ENCODE results near the gene MACROD2. TPM values are rescaled to one million over a fixed set of nuclear protein-coding genes. Genes with fewer than 3 reads are reported as not detected.

Gene MACROD2
- polyA plus RNA-seq, 2 of the 4 experiments (the other 2 are of a cell fraction): 0.96 to 1.3 TPM

DNA sequence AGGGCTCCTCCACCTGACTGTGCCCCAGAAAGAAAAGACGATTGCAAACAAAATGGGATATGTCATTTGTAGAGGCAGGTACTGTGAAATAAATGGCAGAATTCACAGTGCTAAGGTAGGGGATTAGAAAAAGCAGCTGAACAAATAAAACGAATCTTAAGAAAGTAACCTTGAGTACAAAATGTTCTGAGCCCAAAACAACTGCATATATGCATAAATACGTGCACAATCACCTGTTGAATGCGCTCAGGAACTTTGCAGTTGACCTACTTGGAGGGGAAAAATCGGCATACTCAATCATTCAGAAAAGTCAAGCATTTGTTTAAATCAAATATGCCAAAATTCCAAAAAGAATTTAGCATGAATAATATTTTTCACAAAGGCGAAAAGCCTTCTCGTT, 1114.2 kb downstream of the MACROD2 start:
- CTCF ChIA-PET: no interaction called here
- WGBS (ENCODE audit: missing lambda C conversion rate): 63% methylated on average over 7 of the region's 7 CpGs
- POLR2A ChIA-PET: no interaction called here
- Histone ChIP-seq H3K27ac (no peak overlapping the region), H3K4me3 (no peak overlapping the region), H3K4me1 (no peaks in the 10 kb centered on the region), H3K9me3 (no peaks in the 10 kb centered on the region), H3K4me2 (no peak overlapping the region)
- TF ChIP-seq, protein P1, sequence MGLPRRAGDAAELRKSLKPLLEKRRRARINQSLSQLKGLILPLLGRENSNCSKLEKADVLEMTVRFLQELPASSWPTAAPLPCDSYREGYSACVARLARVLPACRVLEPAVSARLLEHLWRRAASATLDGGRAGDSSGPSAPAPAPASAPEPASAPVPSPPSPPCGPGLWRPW (IDR thresholded peaks at IDR 0.05): no peak
- TF ChIP-seq CBX2 (IDR thresholded peaks at IDR 0.05; ENCODE audit: borderline replicate concordance, low read depth) (no peak), PHF8 (IDR thresholded peaks at IDR 0.05; ENCODE audit: borderline replicate concordance, low read depth) (no peak), RNF2 (IDR thresholded peaks at IDR 0.05; ENCODE audit: borderline replicate concordance, low read depth) (no peak), RFX5 (IDR thresholded peaks at IDR 0.05) (no peak), ZFP36 (IDR thresholded peaks at IDR 0.05; ENCODE audit: borderline replicate concordance, partially characterized antibody) (no peak)
- TF ChIP-seq, protein P2, sequence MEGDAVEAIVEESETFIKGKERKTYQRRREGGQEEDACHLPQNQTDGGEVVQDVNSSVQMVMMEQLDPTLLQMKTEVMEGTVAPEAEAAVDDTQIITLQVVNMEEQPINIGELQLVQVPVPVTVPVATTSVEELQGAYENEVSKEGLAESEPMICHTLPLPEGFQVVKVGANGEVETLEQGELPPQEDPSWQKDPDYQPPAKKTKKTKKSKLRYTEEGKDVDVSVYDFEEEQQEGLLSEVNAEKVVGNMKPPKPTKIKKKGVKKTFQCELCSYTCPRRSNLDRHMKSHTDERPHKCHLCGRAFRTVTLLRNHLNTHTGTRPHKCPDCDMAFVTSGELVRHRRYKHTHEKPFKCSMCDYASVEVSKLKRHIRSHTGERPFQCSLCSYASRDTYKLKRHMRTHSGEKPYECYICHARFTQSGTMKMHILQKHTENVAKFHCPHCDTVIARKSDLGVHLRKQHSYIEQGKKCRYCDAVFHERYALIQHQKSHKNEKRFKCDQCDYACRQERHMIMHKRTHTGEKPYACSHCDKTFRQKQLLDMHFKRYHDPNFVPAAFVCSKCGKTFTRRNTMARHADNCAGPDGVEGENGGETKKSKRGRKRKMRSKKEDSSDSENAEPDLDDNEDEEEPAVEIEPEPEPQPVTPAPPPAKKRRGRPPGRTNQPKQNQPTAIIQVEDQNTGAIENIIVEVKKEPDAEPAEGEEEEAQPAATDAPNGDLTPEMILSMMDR (IDR thresholded peaks at IDR 0.05): no peak
- DNase-seq (ENCODE audit: low read depth in 1 of 2, low spot score in 1 of 2): no peak
- FAIRE-seq: peak; percentile 83
- ATAC-seq: no peak

DNA sequence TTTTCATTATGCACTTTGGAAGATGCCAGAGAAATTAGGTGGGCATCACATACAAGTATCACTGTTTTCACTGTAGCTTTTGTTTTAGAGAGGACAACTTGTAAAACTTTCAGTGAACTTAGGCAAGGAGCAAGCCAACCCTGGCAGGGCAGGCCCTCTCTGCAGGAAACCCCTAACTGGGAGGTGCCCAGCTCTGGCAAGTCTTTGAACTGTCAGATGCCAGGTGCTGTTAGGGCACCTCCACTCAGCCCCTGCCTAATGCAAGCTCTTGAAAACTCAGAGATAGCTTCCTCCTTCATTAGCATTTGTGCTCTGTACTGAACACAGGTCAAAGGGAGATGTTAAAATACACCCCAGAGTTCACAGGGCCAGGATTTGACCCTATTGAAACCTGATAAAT, 1116.3 kb downstream of the MACROD2 start:
- POLR2A ChIA-PET: no interaction called here
- FAIRE-seq: no peak
- Histone ChIP-seq H3K27ac (no peak overlapping the region), H3K4me3 (no peak overlapping the region), H3K4me1 (no peaks in the 10 kb centered on the region), H3K4me2 (no peak overlapping the region), H3K9me3 (no peaks in the 10 kb centered on the region)
- no peak for DNase-seq (ENCODE audit: low read depth in 1 of 2, low spot score in 1 of 2)
- CTCF ChIA-PET: no interaction called here
- no peak for ATAC-seq
- no peak for TF ChIP-seq EHF (CRISPR knock-in tag; IDR thresholded peaks at IDR 0.05)
- TF ChIP-seq ZC3H11A (IDR thresholded peaks at IDR 0.05): no peak
- no peak for TF ChIP-seq CBX8 (IDR thresholded peaks at IDR 0.05)

DNA sequence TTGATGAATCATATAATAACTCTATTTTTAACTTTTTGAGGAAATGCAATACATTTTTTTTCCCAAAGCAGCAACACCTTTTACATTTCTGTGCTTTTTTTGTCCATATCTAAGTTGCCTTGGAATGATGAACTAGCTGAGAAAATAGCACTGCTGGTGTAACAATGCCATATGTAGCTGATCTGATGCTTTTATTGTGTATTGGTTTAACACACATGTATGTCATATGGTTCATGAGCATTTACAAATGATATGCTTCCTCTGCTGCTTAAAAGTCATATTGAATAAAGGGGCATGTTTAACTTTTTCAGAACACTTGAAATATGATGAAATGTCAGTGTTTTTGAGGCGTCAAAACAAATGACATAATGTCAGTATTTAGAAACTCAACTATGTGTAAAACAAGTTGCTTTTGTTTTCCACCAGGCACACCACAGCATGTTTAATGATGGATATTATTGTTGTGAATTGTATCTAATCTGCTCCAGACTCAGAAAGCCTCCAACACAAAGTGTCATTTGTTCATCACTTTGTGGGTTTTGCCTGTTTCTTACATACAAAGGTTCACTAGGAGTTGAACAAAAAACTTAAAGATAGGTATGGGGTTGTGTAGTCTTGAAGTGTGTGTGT, 1117.9 kb downstream of the MACROD2 start:
- peak; percentile 88 for FAIRE-seq
- H3K4me3 ChIP-seq: no peak overlapping the region
- POLR2A ChIA-PET: no interaction called here
- 83% methylated on average over 1 of the region's 1 CpG for WGBS (ENCODE audit: missing lambda C conversion rate)
- H3K27ac ChIP-seq: no peak overlapping the region
- H3K9me3 ChIP-seq: no peaks in the 10 kb centered on the region
- no peak for ATAC-seq
- TF ChIP-seq, protein P3, sequence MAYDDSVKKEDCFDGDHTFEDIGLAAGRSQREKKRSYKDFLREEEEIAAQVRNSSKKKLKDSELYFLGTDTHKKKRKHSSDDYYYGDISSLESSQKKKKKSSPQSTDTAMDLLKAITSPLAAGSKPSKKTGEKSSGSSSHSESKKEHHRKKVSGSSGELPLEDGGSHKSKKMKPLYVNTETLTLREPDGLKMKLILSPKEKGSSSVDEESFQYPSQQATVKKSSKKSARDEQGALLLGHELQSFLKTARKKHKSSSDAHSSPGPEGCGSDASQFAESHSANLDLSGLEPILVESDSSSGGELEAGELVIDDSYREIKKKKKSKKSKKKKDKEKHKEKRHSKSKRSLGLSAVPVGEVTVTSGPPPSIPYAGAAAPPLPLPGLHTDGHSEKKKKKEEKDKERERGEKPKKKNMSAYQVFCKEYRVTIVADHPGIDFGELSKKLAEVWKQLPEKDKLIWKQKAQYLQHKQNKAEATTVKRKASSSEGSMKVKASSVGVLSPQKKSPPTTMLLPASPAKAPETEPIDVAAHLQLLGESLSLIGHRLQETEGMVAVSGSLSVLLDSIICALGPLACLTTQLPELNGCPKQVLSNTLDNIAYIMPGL (CRISPR knock-in tag; IDR thresholded peaks at IDR 0.05; ENCODE audit: borderline replicate concordance): no peak
- TF ChIP-seq ZC3H11A (IDR thresholded peaks at IDR 0.05): no peak
- TF ChIP-seq JUNB (IDR thresholded peaks at IDR 0.05): no peak
- no peak for TF ChIP-seq CHD4 (IDR thresholded peaks at IDR 0.05; ENCODE audit: borderline replicate concordance)
- TF ChIP-seq RCOR1 (IDR thresholded peaks at IDR 0.05; ENCODE audit: low read depth, low read length): no peak
- no peak for TF ChIP-seq TP53 (CRISPR knock-in tag; IDR thresholded peaks at IDR 0.05)
- no peaks in the 10 kb centered on the region for H3K4me1 ChIP-seq
- no peak for DNase-seq (ENCODE audit: low read depth in 1 of 2, low spot score in 1 of 2)
- CTCF ChIA-PET: no interaction called here
- no peak overlapping the region for H3K4me2 ChIP-seq

DNA sequence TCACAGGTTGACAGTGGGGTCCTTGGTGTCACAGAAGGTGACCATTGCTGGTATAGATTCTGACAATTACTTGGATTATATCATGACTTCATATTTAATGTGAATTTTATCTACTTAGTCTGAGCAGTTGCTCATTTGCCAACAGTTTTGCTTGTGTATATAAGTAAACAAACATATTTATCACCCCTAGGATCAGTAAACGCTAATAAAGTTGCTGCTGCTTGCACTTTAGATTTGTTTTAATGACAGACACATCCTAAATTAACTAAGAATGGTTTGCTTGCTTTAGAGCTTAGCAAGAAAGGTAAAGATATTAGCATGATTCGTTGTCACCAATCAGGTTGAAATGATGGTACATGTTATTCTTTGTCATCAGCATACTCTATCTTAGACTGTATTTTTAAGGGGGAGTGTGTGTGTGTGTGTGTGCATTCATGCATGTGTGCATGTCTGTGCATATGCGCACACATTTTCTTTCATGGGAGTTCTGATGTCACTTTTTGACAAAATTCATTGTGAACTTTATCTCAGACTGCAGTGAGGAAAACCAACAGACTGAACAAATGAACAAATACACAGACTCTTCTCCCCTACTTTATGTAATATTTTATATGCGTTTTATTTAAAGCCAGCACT, 1124.7 kb downstream of the MACROD2 start:
- no peak for FAIRE-seq
- no peak for DNase-seq (ENCODE audit: low read depth in 1 of 2, low spot score in 1 of 2)
- Histone ChIP-seq H3K4me1 (0 out of 3 replicates have a peak, but pooled peaks cover 5% of the 10 kb centered on the region), H3K9me3 (no peaks in the 10 kb centered on the region), H3K4me3 (no peak overlapping the region), H3K27ac (no peak overlapping the region), H3K4me2 (no peak overlapping the region)
- CTCF ChIA-PET: no interaction called here
- POLR2A ChIA-PET: no interaction called here
- ATAC-seq: no peak
- 65% methylated on average over 4 of the region's 4 CpGs for WGBS (ENCODE audit: missing lambda C conversion rate)
- TF ChIP-seq, protein P3 (CRISPR knock-in tag; IDR thresholded peaks at IDR 0.05; ENCODE audit: borderline replicate concordance): no peak
- no peak for TF ChIP-seq CHD2 (IDR thresholded peaks at IDR 0.05; ENCODE audit: low read length, partially characterized antibody)
- no peak for TF ChIP-seq HDAC2 (IDR thresholded peaks at IDR 0.05)
- no peak for TF ChIP-seq BHLHE40 (IDR thresholded peaks at IDR 0.05; ENCODE audit: low read depth, low read length)
- TF ChIP-seq MAZ (IDR thresholded peaks at IDR 0.05; ENCODE audit: borderline replicate concordance, low read depth, low read length): no peak
- no peak for TF ChIP-seq NPAS2 (CRISPR knock-in tag; IDR thresholded peaks at IDR 0.05; ENCODE audit: borderline replicate concordance)

Measured in A549 (cell line).